HG02852 (cell line): Measurements from ENCODE around the gene NPHP4.

Source experiments
- ATAC-seq: cut with Tn5 transposase; IDR thresholded peaks from one replicate; pipeline ENCODE4 v1.9.1; 2021; ENCODE audit warnings: mild to moderate bottlenecking, moderate library complexity; ENCODE audit not compliant: unreplicated experiment

Gene NPHP4

DNA sequence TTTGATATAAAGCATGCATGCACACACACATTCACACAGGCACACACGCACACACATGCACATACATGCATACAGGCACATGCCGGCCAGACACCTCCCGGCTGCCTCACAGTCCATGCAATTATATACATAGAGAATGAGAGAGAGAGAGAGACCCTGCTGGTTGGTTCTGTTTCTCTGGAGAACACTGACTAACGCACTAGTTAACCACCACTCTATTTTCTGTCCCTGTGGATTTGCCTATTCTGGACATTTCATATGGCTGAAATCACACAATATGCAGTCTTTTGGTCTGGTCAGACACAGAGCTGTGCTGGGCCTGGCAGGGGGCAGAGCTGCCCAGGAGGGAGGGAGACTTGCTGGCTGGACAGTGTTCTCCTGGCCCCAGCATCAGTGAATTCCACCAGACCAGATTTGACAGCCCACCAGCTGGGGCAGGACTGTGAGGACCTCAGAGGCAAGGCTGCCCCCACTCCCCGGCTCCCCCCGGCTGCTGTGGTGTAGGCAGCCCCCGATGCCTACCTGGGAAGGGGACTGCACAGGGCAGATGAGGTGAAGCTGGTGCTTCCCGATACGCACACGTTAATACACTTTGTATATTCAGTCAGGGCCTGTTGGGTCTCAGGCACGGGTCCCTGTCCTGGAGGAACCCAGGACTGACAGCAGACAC is 152.2 kb downstream of the NPHP4 start:
- no peak for ATAC-seq

DNA sequence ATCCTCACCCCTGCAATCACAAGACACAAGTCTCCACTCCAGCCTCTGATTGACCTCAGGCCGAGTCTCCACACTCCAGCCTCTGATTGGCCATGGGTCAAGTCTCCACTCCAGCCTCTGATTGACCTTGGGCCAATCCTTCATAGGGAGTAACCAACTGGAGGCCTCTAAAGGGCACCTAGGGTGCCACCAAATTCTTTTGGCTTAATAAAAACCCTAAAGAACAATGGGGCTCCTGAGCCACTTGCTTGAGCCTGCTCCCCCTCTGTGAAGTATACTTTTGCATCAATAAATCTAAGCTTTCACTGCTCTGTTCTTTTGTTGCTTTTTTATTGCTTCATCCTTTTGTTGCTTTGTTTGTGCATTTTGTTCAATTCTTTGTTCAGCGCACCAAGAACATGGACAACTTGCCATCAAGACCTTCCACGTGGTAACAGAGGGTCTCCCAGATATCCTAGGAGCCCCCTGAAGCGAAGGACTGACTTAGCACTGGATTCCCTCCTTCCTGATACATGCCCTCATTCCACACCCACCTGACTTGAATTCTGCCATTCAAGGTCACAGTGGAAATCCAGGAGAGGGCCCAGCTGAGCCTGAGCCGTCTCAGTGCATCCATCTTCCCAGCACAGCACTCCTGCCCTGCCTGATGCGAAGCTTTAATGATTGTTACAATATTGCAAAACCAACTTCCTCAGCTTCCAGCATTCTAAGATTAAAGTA is 152.9 kb downstream of the NPHP4 start:
- no peak for ATAC-seq

DNA sequence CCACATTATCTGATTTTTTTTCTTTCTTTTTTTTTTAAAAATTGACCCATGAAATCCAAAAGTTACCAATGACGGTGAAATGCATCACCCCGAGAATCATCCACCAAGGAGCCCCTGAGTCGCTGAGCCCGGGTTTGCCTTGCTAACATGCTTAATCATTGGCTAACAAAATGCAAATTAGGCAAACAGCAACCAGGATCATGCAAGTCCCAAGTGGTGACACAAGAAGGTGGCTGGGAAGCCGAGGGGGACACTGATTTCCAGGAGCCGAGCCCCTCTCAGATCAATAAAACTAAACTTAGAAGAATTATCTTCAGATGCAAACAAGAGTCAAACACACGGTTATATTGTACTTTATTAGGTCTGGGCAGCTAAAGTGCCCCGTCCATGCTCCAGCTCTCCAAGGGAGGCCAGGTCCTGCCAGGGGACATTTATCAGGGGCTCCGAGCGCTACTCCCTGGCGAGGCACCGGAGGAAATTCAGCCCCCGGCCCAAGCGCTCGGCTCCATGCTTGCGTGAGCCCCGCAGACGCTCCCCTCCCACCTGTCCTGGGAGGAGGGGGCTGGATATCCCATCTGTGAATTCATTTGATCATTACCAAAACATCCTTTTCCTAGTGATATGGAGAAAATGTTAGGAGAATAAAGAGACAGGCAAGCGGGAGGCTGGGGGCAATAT is 154.1 kb downstream of the NPHP4 start:
- no peak for ATAC-seq

DNA sequence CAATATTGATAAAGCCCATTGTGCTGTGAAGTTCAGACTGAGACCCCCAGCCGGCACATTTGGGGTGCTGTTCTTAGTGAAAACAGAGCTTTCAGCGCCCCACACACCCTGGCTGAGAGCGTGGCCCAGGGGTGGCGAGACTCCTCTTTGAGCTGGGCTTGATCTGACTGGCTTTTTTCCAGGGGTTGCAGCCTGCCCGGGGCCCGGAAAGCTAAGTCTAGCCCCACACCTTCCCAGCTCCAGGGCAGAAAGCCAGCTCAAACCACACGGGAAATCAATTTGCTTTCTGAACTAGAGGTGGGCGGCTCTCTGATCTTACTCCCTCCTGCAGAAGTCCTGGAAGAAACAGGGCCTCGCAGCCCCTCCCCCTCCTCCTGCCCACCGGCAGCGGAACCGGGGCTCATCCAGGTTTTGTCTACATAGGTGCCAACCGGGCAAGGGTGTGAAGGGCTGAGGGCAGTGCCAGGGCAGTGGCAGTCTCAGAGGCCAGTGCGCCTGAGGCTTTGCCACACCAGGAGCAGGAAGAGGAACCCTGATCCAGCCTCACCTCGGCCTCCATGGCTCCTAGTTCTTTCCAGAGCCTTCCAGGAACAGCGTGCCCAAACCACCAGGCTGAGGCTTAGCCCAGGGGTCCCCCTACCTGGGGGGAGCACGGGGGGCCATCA is 155.3 kb downstream of the NPHP4 start:
- ATAC-seq, result no peak

DNA sequence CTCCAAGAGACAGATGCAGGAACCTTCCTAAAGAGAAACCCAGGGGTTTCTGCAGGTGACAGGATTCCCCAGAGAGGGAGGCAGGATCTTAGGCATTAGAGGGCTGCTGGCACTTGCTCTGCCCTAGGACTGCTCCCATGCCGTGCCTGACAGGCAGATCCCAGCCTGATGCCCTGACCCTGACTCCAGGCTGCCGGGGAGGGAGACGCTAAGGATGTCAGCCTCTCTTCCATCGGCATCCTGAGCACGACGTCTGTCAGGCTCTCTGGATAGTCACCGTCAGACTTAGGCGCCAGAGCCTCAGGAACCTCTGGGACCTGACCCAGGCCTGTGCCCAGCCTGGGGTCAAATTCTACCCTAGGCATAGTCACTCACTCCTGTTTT is 157.1 kb downstream of the NPHP4 start:
- ATAC-seq, result no peak

DNA sequence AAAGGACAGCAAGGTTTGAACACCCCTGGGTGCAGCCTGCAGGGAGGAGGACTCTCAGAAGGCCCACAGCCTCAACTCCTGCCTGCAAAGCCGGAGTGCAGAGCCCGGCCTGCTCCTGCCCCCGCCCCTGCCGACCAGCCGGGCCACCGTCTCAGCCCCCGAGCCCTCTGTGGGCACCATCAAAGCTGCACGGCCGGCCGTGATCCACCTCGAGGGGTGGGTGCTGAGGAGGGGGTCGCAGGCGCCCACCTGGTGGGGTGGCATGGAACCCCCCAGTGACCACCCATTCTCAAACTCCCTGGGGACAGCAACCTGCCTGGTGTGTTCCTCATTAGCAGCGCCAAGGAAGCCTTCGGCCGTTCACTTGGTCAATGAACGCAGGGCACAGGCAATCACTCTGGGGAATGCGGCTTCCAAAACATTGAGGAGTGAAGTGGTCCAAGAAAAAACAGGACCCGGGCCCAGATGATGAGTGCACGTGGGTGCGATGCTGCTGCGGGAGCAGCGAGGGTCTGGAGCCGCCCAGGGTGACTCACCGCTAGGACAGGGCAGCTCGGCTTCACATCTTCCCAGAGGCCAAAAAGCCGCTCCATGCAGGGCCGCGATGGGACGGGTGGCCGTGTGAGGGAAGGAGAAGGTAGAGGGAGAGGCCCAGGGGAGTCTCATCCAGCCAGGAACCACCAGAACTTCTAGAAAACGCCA is 157.6 kb downstream of the NPHP4 start:
- ATAC-seq, result no peak

DNA sequence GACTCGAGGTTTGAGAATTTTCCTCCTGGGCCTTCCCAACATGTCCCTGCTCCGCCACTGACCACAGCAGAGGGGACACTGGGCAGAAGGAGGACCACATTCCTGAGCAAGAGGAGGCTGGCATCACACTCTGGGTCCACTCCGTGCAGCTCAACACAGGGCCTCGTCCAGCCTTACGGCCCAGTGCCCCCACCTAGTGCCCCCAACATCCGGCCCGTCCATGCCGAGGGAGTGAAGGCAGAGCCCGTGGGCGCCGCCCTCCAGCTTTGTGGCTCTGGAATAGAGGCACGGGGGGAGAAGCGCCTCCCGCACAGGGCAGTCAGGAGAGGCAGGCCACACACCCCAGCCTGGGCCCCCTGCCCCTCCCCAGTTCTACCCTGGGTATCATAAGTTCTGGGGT is 158.3 kb downstream of the NPHP4 start:
- no peak for ATAC-seq

DNA sequence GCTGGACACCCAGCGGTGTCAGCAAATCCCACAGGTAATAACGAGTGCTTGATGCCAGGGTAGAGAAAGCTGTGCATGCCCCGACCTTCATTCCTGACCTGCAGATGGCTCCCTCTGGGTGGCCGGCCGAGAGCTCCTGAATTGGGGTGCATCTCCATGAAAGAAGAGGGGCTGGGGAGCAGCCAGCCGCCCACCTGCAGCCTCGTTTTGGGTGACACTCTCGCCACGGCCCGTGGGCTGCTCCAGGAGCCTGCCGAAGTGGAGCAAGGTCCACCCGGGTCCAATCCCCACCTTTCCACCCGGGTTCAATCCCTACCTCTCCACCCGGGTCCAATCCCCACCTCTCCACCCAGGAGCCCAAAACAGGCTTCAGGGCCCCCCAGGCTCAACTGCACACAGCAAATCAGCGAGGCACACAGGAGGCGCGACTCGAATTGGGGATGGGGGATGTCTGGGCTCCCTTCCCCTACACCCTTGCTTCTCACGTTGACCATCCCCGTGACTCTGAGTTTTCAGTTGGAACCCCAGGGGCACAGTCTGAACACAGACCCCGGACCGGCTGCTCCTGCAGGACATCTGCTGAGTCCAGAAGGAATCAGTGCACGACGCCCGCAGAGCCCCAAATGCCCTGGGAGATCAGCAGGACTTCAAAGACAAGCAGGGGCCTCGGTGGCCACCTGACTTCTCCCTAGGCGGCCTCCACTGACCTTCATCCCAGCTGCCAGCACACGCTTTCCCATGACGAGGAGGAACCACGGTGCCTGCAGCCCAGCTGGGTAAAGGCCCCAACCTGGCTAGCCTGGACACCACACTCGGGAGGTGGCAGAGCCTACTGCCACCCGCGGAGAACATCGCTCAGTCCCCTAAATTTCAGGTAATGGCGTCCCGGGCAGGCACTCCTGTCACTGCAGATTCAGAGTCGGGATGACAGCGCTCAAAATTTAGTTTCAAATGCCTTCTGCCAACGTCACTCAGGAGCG is 159.0 kb downstream of the NPHP4 start:
- no peak for ATAC-seq

DNA sequence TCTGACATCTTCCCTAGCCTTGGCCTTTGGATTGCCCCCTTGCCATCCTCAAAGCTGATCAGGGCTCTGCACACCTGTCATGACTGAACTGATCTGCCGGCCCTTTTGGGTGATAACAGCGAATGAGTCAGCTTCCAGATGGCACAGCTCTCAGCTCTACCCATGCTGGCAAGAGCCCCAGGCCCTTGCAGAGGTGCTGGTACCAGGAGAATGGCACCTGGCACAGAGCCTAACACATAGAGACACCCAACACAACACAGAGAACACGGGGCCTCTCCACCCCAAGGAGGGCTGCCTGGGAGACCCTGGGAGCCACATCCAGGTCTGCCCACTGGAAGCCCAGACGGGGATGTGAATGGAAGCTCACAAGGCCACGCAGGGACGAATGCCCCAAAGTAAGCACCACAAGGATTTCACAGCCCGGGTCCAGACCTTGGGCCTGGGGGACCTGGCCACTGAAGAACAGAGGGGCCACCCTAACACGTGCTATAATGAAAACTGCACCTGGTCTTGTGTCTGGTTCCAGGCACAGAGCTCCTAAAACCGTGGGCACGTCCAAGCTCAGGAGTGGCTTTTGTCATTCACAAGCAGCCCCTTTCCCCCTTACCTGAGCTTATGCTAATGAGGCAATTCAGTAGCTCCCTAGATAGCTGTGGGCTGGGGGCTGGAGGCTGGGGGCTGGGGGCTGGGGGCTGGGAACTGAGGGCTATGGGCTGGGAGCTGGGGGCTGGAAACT is 160.5 kb downstream of the NPHP4 start:
- no peak for ATAC-seq

DNA sequence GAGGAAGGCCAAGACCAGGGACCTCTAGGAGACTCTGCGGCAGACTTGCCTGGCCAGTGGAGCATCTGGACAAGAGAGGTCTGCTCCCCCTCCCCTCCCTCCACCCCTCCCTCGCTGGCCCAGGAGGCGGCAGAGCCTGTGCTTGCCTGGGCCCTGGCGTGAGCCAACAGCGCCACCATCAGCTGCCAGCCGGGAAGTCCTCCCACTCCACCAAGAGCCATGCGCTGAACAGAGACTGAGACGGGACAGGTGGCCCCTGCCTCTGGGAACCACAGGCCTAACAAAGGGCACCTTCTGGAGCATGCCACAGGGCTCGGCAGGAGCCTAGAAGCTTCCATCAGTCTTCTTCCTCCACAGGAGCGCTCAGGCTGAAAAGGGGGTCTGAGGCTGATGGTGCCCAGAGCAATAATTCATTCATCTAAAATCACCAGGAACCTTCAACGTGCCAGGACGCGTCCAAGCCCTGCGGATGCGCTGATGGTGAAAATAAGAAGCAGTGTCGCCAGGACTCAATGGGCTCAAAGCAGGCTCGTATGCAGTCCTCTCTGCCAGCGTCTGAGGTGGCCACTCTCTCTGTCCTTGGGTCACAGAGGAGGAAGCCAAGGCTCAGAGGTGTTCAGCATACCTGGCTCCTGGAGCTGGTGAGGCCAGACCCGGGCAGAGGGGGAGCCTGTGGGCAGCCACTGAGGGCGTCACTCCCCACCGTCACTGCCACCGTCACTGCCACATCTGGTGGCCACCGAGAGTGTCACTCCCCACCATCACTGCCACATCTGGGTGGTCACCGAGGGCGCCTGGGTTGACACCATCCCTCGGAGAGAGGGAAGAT is 161.2 kb downstream of the NPHP4 start:
- ATAC-seq, result no peak

DNA sequence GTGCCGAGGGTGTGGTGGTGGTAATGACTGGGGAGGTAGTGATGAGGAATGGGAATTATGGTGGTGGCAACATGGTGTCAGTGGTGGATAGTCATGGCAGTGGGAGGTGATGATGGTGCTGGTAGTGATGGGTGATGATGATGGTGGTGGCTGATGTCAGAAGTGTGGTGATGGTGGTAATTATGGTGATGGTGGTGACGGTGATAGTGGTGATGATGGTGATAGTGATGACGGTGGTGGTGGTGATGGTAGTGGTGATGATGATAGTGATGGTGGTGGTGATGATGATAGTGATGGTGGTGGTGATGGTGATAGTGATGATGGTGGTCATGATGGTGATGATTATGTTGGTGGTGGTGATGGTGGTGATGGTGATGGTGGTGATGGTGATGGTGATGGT is 162.8 kb downstream of the NPHP4 start:
- ATAC-seq, result no peak

DNA sequence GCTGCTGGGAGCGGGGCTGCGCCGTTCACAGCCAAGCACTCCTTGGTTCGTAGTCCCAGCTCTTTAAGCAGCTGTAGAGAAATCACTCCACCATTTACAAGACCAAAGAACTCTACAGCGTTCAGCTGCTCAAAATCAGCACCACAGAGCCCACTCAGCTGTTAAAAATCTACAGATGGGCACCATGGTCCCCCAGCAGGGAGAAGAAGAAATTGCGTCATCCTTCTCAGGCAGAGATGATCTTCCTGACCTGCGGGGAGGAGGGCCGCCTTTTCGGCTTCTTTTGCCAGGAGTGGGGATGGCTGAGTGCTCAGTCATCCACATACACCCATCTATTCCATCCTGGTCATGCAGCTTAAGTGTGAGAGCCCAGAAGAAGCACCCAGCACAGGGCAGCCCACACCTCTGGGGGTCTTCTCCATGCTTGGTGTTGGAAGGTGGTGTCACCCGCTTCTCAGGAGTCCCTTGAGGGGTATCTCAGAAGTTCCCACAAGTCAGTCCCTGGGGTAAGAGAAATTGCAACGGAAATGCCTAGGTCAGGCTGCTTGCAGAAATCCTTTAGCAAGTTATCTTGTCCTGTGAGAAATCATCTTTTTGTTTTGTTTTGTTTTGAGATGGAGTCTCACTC is 163.8 kb downstream of the NPHP4 start:
- no peak for ATAC-seq

DNA sequence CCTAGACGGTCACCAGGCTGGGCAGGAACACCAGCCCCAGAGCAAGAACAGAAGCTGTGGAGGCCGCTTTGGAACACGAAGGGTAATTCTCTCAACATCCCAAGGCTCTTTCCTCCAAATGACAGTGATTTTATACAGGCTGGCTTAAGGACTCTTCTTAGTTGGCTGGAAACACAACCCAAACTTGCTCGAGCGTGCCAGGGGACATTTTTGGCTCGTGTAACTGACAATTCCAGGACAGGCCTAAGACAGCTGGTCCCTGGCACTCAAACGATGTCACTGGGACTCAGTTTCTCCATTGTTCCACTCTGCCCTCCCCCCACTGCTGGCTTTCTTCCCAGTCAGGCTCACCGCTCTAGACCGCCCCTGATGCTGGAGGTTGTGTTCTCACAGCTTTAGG is 164.7 kb downstream of the NPHP4 start:
- no peak for ATAC-seq

DNA sequence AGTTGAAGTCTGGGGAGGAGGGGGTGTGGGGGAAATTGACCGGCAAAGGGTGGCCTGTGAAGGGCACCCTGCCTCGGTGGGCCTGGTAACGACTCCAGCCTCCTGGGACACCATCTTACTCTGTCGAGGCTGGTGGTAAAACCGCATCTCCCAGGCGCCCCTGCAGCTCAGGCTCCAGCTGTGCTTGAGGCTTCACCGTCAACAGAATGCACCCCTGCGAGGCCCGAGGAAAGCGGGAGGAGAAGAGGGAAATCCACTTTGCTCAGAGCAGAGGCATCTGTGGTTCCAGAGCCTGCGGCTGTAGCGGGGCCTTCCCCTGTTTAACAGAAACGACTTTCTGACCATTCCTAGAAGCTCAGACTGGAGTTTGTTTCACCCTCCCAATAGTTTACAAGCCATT is 165.6 kb downstream of the NPHP4 start:
- ATAC-seq, result no peak

DNA sequence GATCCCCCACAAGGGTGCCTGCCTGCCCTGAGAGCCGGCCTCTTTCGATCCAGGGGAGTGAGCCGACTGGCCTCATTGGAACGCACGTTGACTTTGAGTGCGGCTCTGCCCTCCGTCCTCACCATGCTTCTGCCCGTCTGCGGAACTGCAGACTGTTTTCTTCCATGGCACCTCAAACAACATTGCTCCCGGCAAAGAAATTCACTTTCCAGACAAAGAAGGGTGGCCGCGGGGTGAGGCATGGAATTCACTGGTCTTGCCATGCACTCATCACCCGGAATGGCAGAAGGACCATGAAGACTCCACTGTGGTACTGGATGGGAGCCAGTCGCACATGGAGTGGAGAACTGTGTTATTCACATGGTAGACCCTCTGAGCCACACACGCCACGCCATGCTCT is 169.5 kb downstream of the NPHP4 start:
- ATAC-seq, result no peak

DNA sequence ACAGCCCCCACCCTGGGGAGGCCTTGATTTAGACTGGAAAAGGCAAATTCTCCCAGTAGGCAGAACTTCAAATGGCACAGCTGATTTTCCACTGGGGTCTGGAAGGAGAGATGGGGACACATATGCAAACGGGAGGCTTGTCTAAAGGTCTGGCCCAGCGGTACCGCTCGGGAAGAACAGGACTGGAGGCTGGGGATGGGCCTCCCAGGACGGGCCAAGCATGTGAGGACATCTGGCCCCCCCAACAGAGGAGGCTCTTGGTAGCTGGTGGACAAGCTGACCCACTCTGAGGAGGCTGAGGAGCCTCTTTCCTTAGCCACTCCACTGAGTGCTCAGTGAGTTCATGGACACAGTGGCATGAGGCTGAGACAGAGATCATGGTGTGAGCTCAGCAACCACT is 170.0 kb downstream of the NPHP4 start:
- ATAC-seq, result no peak

DNA sequence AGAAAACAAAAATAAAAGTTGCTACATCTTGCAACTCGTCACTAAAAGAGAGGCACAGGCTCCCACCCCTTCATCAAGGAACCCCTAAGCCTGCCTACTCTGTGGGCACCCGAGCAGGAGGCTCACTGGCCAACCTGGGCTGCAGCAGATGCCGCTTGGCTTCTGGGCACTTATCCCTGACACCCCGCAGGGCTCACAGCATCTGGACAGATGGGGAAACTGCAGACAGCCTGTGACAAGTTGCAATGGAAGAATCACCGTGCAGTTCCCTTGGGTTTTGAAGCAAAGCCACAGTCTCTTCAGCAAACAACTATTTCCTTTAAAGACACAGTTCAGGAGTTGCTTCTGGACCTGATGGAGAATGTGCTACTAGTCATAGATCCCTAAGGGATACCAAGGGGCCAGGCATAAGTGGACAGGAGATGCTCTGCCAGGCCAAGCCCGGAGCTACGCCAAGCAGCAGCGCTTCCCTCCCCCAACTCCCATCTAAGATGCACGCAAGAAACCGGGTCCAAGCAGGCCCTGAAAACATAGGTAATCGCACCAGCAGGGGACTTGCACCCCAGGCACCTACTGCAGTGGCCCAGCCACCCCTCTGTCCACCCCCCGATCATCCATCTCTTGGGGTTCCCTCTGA is 170.6 kb downstream of the NPHP4 start:
- no peak for ATAC-seq
